Ecto neural progenitor cell (in vitro differentiated cells): Measurements from ENCODE around the gene HIPK4.
"Not testable (repeated sequence)": the region's sequence is repeated elsewhere in the genome, so short reads cannot be mapped to it uniquely, and the experiment has no call there.

Experiments
- DNase-seq: peaks from one replicate; pipeline ENCODE4 v3.0.0-alpha.2; 2018; ENCODE audit warnings: low spot score

Gene HIPK4

GRCh38 chr19:40336601-40336900 lies 53.4 kb downstream of the HIPK4 start:
- DNase-seq = no peak

DNA sequence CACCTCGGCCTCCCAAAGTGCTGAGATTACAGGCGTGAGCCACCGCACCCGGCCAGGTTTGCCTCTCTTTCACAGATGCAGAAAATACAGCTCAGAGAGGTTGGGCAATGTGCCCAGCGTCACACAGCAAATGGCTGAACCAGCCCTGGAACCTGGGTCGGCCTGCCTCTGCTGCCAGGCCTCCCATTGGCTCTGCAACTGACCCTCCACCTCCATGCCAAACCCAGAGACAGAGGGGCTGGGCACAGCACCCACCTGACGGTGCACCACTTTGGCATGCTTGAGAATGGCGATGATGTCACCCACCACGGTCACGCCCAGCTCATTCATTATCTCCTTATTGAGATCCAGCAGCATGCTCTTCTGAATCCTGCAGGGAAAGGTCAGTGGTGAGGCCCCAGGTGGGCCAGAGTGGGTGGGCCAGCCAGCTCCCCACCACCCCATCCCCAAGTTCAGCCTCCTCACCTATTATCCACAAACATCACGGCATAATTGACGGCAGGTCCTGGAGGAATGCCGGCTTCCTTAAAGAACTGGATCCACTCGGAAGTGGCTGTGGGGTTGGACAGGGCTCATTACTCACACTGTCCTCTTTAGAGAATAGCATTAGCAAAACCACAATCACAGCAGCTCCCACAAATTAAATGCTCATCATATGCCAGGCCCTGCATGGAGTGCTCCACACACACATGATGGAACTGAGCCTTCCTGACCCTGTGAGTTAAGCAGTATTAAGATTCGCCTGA lies 54.0 kb downstream of the HIPK4 start:
- no peak for DNase-seq

GRCh38 chr19:40335101-40335500 lies 54.9 kb downstream of the HIPK4 start:
- DNase-seq = no peak

- not testable (repeated sequence) for DNase-seq
Observed at GRCh38 chr19:40333083-40333482, 56.9 kb downstream of the HIPK4 start.

- no peak for DNase-seq
Observed at GRCh38 chr19:40332669-40333068, 57.3 kb downstream of the HIPK4 start.

- DNase-seq = no peak
Observed at GRCh38 chr19:40331052-40331451, 58.9 kb downstream of the HIPK4 start.
